ENCODE measurements around the gene VMP1. TPM values are rescaled to one million over a fixed set of nuclear protein-coding genes. Genes with fewer than 3 reads are reported as not detected.

VMP1 gene
- total RNA-seq, 1 experiment from 2014 or later = 83.1 TPM

DNA sequence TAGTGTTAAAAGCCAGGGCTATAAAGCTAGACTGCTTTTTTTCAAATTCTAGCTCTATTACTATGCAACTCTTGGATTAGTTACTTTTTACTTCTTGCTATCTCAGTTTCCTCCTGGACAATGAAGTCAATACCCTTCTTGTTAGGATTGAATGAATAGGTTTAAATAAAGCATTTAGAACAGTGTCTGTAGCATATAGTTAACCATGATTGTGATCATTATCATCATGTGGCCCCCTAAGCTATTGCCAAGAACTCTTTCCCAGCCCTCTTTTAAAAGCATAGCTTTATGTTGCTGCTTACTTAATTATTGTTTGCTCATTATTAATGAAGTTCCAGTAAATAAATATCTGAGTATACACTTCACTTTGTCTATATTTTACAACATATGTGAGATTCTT is 4.5 kb downstream of the VMP1 start:
- Histone ChIP-seq H3K79me1 (ENCODE audit: insufficient read depth, low read depth, low read length, poor library complexity, severe bottlenecking) (peaks cover 4% of the 10 kb centered on the region), H3K79me2 (ENCODE audit: insufficient read depth, low read length) (peaks cover 14% of the 10 kb centered on the region; the same call in 1 of the 2 replicates), H3K4me1 (ENCODE audit: insufficient read depth, low read length) (no peaks in the 10 kb centered on the region), H4K91ac (ENCODE audit: insufficient read length, low read depth, low read length) (no peak overlapping the region), H3K18ac (ENCODE audit: insufficient read length, low read depth, low read length) (no peak overlapping the region), H2AFZ (ENCODE audit: low read length) (no peak overlapping the region), H2BK5ac (ENCODE audit: insufficient read length, low read length) (no peak overlapping the region), H2BK120ac (ENCODE audit: low read depth, low read length, poor library complexity, severe bottlenecking) (no peak overlapping the region), H4K5ac (ENCODE audit: insufficient read length, low read depth, low read length) (no peak overlapping the region), H3T11ph (ENCODE audit: low read length) (no peak overlapping the region), H2BK12ac (ENCODE audit: insufficient read length, low read depth, low read length) (no peak overlapping the region), H2AK5ac (ENCODE audit: insufficient read length, low read length) (no peak overlapping the region), H3K27ac (ENCODE audit: insufficient read length, low read depth, low read length) (no peak overlapping the region), H4K8ac (replicated peaks; ENCODE audit: insufficient read length, low read depth, low read length) (no peak overlapping the region), H3K23ac (ENCODE audit: insufficient read length, low read depth, low read length) (no peak overlapping the region), H2BK20ac (ENCODE audit: low read depth, low read length, poor library complexity, severe bottlenecking) (no peak overlapping the region), H3K27me3 (ENCODE audit: insufficient read depth, low read length) (no peaks in the 10 kb centered on the region), H2BK15ac (ENCODE audit: low read depth, low read length) (no peak overlapping the region), H3K14ac (ENCODE audit: insufficient read depth, low read length) (no peak overlapping the region), H3K9me3 (ENCODE audit: control insufficient read depth, low read depth, low read length) (no peaks in the 10 kb centered on the region), H3K23me2 (ENCODE audit: insufficient read length, low read depth, low read length, poor library complexity, severe bottlenecking) (peaks cover 6% of the 10 kb centered on the region), H3K9ac (ENCODE audit: extremely low read depth, insufficient read length, low read length) (no peak overlapping the region), H3K4ac (ENCODE audit: low read depth, low read length) (no peak overlapping the region), H3K4me2 (ENCODE audit: insufficient read depth, insufficient read length, low read length) (no peak overlapping the region), H3K56ac (ENCODE audit: insufficient read length, low read depth, low read length) (no peak overlapping the region), H4K20me1 (ENCODE audit: control insufficient read depth, insufficient read depth, insufficient read length) (no peaks in the 10 kb centered on the region)
- peaks cover 0 to 3% (median 0%) of the 10 kb centered on the region in 3 experiments; a peak in 1 of 7 replicates for H3K36me3 Mint-ChIP-seq (ENCODE audit: insufficient read depth in 1 of 3, low read depth in 3 of 3)
- H3K9me3 Mint-ChIP-seq = no peaks in the 10 kb centered on the region
- H3K27me3 Mint-ChIP-seq (ENCODE audit: low read depth) = no peaks in the 10 kb centered on the region; the same call in 1 of the 2 replicates
- no peak for DNase-seq
- H3K4me1 Mint-ChIP-seq = peaks cover 9 to 10% of the 10 kb centered on the region in 2 experiments
- H3K27ac Mint-ChIP-seq = no peak overlapping the region
- TF ChIP-seq, protein P1, sequence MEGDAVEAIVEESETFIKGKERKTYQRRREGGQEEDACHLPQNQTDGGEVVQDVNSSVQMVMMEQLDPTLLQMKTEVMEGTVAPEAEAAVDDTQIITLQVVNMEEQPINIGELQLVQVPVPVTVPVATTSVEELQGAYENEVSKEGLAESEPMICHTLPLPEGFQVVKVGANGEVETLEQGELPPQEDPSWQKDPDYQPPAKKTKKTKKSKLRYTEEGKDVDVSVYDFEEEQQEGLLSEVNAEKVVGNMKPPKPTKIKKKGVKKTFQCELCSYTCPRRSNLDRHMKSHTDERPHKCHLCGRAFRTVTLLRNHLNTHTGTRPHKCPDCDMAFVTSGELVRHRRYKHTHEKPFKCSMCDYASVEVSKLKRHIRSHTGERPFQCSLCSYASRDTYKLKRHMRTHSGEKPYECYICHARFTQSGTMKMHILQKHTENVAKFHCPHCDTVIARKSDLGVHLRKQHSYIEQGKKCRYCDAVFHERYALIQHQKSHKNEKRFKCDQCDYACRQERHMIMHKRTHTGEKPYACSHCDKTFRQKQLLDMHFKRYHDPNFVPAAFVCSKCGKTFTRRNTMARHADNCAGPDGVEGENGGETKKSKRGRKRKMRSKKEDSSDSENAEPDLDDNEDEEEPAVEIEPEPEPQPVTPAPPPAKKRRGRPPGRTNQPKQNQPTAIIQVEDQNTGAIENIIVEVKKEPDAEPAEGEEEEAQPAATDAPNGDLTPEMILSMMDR (conservative IDR thresholded peaks at IDR 0.05) = no peak
- no peak overlapping the region for H3K4me3 Mint-ChIP-seq

Measured in H9 (cell line).